AG09319 (cell line): ENCODE data around the gene CASR.

ENCODE experiments used
- DNase-seq: peaks from one replicate; pipeline ENCODE4 v3.0.0-alpha.2; 2010; ENCODE audit warnings: low read depth; ENCODE audit errors: extremely low read depth
- CTCF ChIP-seq: IDR thresholded peaks from 2 replicates; pipeline ENCODE4 v1.5.1; 2011; ENCODE audit warnings: low read depth, mild to moderate bottlenecking, inconsistent platforms, low read length, moderate library complexity

Gene CASR

GRCh38 chr3:122247087-122247824 lies 63.8 kb downstream of the CASR start:
- TF ChIP-seq CTCF: no peak
- DNase-seq: no peak

GRCh38 chr3:122247825-122248185 lies 64.3 kb downstream of the CASR start:
- TF ChIP-seq CTCF: no peak
- no peak for DNase-seq

GRCh38 chr3:122251428-122251827 lies 68.0 kb downstream of the CASR start:
- no peak for TF ChIP-seq CTCF
- no peak for DNase-seq

- DNase-seq: no peak
- TF ChIP-seq CTCF: no peak
These were observed 70.1 kb downstream of the CASR start for GRCh38 chr3:122253581-122253980.

- no peak for DNase-seq
- TF ChIP-seq CTCF: no peak
These were observed 72.4 kb downstream of the CASR start for GRCh38 chr3:122255757-122256439.

GRCh38 chr3:122257644-122258364 lies 74.3 kb downstream of the CASR start:
- TF ChIP-seq CTCF: no peak
- no peak for DNase-seq
